Measurements from ENCODE around the gene OSBPL10.
"Not testable (repeated sequence)": the region's sequence is repeated elsewhere in the genome, so short reads cannot be mapped to it uniquely, and the experiment has no call there.

The OSBPL10 gene

GRCh38 chr3:31882431-31882830, 98.6 kb downstream of the OSBPL10 start:
- Histone ChIP-seq H3K4me3 (ENCODE audit: low read length in 2 of 2) (no peak overlapping the region), H3K36me3 (ENCODE audit: control insufficient read depth in 2 of 2, insufficient read depth in 2 of 2, low read length in 2 of 2) (no peaks in the 10 kb centered on the region), H3K4me1 (ENCODE audit: control insufficient read depth in 2 of 2, insufficient read depth in 2 of 2, low read length in 2 of 2) (no peaks in the 10 kb centered on the region), H3K9ac (ENCODE audit: low read depth in 1 of 2, low read length in 2 of 2) (no peak overlapping the region), H3K27me3 (ENCODE audit: control insufficient read depth in 2 of 2, insufficient read depth in 2 of 2, low read length in 2 of 2) (no peaks in the 10 kb centered on the region), H3K9me3 (ENCODE audit: control insufficient read depth in 2 of 2, low read length in 2 of 2) (no peaks in the 10 kb centered on the region), H3K27ac (ENCODE audit: low read depth in 2 of 2, low read length in 2 of 2) (no peak overlapping the region)

DNA sequence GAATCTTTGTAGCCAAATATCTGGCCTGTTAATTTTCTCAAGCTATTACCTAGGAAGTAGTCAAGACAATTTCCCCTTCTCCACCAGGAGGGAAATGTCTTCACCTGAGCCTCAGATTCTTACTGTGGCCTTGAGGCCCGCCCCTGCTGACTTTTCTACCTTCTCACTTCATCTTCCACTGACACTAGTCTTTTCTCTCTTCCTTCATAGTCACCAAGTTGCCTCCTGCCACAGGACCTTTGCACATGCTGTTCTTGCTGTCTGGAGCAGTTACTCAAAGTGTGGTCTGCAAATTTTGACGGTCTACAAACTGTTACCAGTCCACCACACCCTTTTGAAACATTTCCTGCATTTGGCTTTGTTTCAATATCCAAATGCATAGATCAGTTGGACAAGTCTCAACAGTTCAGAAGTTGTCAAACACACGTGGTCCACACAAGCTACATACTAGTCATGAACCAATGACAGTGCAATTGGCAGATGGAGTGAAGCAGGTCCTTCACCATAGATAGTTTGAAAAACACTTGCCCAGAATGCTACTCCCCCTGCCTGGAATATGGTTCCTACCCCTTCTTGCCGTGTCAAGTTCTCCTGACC, 100.5 kb downstream of the OSBPL10 start:
- H3K4me1 ChIP-seq (ENCODE audit: control insufficient read depth in 2 of 2, insufficient read depth in 2 of 2, low read length in 2 of 2) = no peaks in the 10 kb centered on the region
- H3K9me3 ChIP-seq (ENCODE audit: control insufficient read depth in 2 of 2, low read length in 2 of 2) = no peaks in the 10 kb centered on the region
- H3K27me3 ChIP-seq (ENCODE audit: control insufficient read depth in 2 of 2, insufficient read depth in 2 of 2, low read length in 2 of 2) = no peaks in the 10 kb centered on the region
- no peaks in the 10 kb centered on the region for H3K36me3 ChIP-seq (ENCODE audit: control insufficient read depth in 2 of 2, insufficient read depth in 2 of 2, low read length in 2 of 2)
- no peak overlapping the region for H3K27ac ChIP-seq (ENCODE audit: low read depth in 2 of 2, low read length in 2 of 2)
- H3K9ac ChIP-seq (ENCODE audit: low read depth in 1 of 2, low read length in 2 of 2) = no peak overlapping the region
- H3K4me3 ChIP-seq (ENCODE audit: low read length in 2 of 2) = no peak overlapping the region

DNA sequence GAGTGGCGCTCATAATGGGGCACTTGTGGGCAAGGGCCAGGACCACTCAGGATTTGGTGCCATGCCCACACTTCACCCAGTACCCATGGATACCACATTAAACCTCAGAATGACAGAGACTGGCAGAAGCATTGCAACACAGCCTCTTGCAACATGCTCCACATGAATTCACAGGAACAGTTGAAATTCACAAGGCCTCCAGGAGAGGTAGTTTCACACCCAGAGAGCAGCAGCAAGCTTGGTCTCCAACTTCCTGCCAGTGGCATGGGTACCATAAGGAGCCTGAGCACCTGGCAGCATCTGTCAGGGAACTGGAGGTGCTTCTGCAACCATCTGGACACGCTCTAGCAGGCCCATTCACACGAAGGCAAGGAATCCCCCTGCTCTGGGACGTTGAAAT, 101.0 kb downstream of the OSBPL10 start:
- H3K4me1 ChIP-seq (ENCODE audit: control insufficient read depth in 2 of 2, insufficient read depth in 2 of 2, low read length in 2 of 2) = no peaks in the 10 kb centered on the region

DNA sequence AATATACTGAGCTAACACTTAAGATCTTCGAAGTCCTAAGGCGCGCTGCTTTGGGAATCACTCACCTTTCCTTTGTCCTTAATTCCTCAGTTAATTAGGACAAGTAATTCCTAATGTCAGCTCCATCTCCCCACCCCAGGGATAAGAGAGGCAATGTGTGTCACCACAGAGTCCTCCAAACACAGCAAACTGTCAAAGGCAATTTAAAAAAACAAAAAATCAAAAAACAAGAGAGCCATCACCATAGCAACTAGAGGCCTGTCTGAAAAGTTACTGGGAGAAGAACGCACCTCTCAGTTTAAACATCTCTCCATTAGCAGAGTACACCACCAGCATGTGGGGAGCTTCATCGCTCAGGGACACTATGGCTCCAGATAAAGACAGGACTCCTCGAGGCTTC, 101.7 kb downstream of the OSBPL10 start:
- Histone ChIP-seq H3K27me3 (ENCODE audit: control insufficient read depth in 2 of 2, insufficient read depth in 2 of 2, low read length in 2 of 2) (no peaks in the 10 kb centered on the region), H3K9me3 (ENCODE audit: control insufficient read depth in 2 of 2, low read length in 2 of 2) (no peaks in the 10 kb centered on the region), H3K9ac (ENCODE audit: low read depth in 1 of 2, low read length in 2 of 2) (no peak overlapping the region), H3K27ac (ENCODE audit: low read depth in 2 of 2, low read length in 2 of 2) (no peak overlapping the region), H3K4me3 (ENCODE audit: low read length in 2 of 2) (no peak overlapping the region), H3K4me1 (ENCODE audit: control insufficient read depth in 2 of 2, insufficient read depth in 2 of 2, low read length in 2 of 2) (no peaks in the 10 kb centered on the region), H3K36me3 (ENCODE audit: control insufficient read depth in 2 of 2, insufficient read depth in 2 of 2, low read length in 2 of 2) (no peaks in the 10 kb centered on the region)

More for the DNA sequence above, 101.0 kb downstream of the OSBPL10 start:
- no peaks in the 10 kb centered on the region for H3K36me3 ChIP-seq (ENCODE audit: control insufficient read depth in 2 of 2, insufficient read depth in 2 of 2, low read length in 2 of 2)
- H3K9ac ChIP-seq (ENCODE audit: low read depth in 1 of 2, low read length in 2 of 2) = no peak overlapping the region
- H3K9me3 ChIP-seq (ENCODE audit: control insufficient read depth in 2 of 2, low read length in 2 of 2) = no peaks in the 10 kb centered on the region
- no peak overlapping the region for H3K27ac ChIP-seq (ENCODE audit: low read depth in 2 of 2, low read length in 2 of 2)
- H3K4me3 ChIP-seq (ENCODE audit: low read length in 2 of 2) = no peak overlapping the region
- H3K27me3 ChIP-seq (ENCODE audit: control insufficient read depth in 2 of 2, insufficient read depth in 2 of 2, low read length in 2 of 2) = no peaks in the 10 kb centered on the region

DNA sequence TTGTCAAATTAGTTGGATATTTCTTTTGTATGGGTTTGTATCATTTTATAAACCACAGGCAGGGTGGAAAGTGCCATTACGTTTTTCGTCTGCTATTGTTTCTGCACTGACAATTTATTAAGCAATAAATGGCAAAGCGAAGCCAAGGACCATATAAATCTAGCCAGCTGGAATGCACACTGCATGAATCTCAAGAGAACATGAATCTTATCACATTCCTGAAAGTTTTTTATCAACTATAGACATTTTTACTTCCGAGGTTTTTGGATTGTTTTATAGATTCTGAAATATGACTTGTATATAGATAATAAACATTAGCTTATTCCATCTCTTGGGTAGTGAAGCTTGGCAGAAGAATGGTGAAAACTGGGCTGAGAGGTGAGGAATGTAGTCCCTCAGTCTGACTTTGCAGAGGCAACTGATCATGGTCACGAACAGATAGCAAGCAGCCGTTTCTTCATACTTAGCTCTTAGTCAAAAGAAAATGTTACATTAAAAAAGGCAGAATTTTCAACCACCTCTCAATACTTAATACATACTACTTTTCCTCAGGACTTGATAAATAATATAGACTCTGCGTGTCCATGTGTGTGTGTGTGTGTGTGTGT, 102.7 kb downstream of the OSBPL10 start:
- Histone ChIP-seq H3K27ac (ENCODE audit: low read depth in 2 of 2, low read length in 2 of 2) (no peak overlapping the region), H3K27me3 (ENCODE audit: control insufficient read depth in 2 of 2, insufficient read depth in 2 of 2, low read length in 2 of 2) (no peaks in the 10 kb centered on the region), H3K4me1 (ENCODE audit: control insufficient read depth in 2 of 2, insufficient read depth in 2 of 2, low read length in 2 of 2) (no peaks in the 10 kb centered on the region), H3K9me3 (ENCODE audit: control insufficient read depth in 2 of 2, low read length in 2 of 2) (no peaks in the 10 kb centered on the region), H3K36me3 (ENCODE audit: control insufficient read depth in 2 of 2, insufficient read depth in 2 of 2, low read length in 2 of 2) (no peaks in the 10 kb centered on the region), H3K9ac (ENCODE audit: low read depth in 1 of 2, low read length in 2 of 2) (no peak overlapping the region), H3K4me3 (ENCODE audit: low read length in 2 of 2) (no peak overlapping the region)

GRCh38 chr3:31876331-31876730, 104.7 kb downstream of the OSBPL10 start:
- no peak overlapping the region for H3K4me3 ChIP-seq (ENCODE audit: low read length in 2 of 2)
- no peaks in the 10 kb centered on the region for H3K36me3 ChIP-seq (ENCODE audit: control insufficient read depth in 2 of 2, insufficient read depth in 2 of 2, low read length in 2 of 2)
- H3K27me3 ChIP-seq (ENCODE audit: control insufficient read depth in 2 of 2, insufficient read depth in 2 of 2, low read length in 2 of 2) = no peaks in the 10 kb centered on the region
- H3K9ac ChIP-seq (ENCODE audit: low read depth in 1 of 2, low read length in 2 of 2) = no peak overlapping the region
- no peaks in the 10 kb centered on the region for H3K4me1 ChIP-seq (ENCODE audit: control insufficient read depth in 2 of 2, insufficient read depth in 2 of 2, low read length in 2 of 2)
- H3K27ac ChIP-seq (ENCODE audit: low read depth in 2 of 2, low read length in 2 of 2) = no peak overlapping the region
- no peaks in the 10 kb centered on the region for H3K9me3 ChIP-seq (ENCODE audit: control insufficient read depth in 2 of 2, low read length in 2 of 2)

- Histone ChIP-seq H3K27me3 (ENCODE audit: control insufficient read depth in 2 of 2, insufficient read depth in 2 of 2, low read length in 2 of 2) (no peaks in the 10 kb centered on the region), H3K9ac (ENCODE audit: low read depth in 1 of 2, low read length in 2 of 2) (no peak overlapping the region), H3K4me1 (ENCODE audit: control insufficient read depth in 2 of 2, insufficient read depth in 2 of 2, low read length in 2 of 2) (no peaks in the 10 kb centered on the region), H3K9me3 (ENCODE audit: control insufficient read depth in 2 of 2, low read length in 2 of 2) (no peaks in the 10 kb centered on the region), H3K36me3 (ENCODE audit: control insufficient read depth in 2 of 2, insufficient read depth in 2 of 2, low read length in 2 of 2) (no peaks in the 10 kb centered on the region), H3K27ac (ENCODE audit: low read depth in 2 of 2, low read length in 2 of 2) (no peak overlapping the region), H3K4me3 (ENCODE audit: low read length in 2 of 2) (no peak overlapping the region)
Observed at GRCh38 chr3:31875437-31875836, 105.6 kb downstream of the OSBPL10 start.

DNA sequence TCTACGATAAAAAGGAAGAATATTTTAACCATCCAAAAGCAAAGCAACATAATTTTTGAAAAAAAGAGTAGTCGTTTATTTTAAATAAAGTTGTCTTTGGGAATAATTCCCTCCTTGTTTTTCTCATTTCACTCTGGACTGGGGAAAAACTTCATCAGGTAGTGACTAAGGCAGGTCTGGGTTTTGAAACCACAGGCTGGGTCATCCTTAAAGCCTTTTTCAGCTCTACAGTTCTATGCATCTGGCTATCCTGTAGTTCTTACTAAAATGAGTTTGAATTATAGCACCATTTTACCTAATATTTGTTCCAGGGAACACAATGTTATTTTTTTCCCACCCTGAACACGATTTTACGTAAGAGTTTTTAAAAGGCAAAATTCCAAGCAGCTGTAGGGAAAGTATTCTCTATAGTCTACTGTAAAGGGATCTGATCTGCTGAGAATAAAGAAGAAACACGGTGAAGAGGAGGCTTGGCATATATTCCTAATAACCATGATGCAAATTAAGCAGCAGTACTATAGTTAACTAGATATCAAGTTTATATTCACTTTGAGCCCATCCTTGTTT, 107.7 kb downstream of the OSBPL10 start:
- Histone ChIP-seq H3K27me3 (ENCODE audit: control insufficient read depth in 2 of 2, insufficient read depth in 2 of 2, low read length in 2 of 2) (no peaks in the 10 kb centered on the region), H3K9me3 (ENCODE audit: control insufficient read depth in 2 of 2, low read length in 2 of 2) (no peaks in the 10 kb centered on the region), H3K27ac (ENCODE audit: low read depth in 2 of 2, low read length in 2 of 2) (no peak overlapping the region), H3K4me1 (ENCODE audit: control insufficient read depth in 2 of 2, insufficient read depth in 2 of 2, low read length in 2 of 2) (no peaks in the 10 kb centered on the region), H3K9ac (ENCODE audit: low read depth in 1 of 2, low read length in 2 of 2) (no peak overlapping the region), H3K4me3 (ENCODE audit: low read length in 2 of 2) (no peak overlapping the region), H3K36me3 (ENCODE audit: control insufficient read depth in 2 of 2, insufficient read depth in 2 of 2, low read length in 2 of 2) (no peaks in the 10 kb centered on the region)

DNA sequence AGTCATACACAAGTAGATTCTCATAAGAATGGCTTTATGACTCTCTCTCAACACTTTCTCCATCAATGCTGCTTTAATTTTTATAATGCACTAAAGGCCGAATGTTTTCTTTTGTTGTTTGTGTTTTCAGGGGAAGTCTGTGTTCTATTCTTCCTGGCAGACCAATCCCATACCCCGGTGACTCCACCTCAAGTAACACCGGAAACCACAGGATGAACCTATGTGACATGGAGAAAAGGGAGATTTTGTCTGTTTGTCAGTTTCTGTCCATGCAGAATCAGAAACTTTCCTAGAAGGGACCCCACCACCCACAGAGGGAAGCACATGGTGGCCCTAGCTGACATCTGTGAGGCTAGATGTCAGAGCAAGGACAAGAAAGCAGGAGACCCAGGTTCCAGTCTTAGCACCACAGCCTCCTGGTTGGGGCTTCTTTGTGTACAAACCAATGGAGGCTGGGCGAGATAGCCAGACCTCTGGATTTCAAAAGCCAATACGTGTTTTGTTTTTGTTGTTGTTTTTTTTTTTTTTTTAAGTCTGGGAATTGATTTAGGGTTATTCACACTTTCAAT, 109.0 kb downstream of the OSBPL10 start:
- Histone ChIP-seq H3K4me3 (ENCODE audit: low read length in 2 of 2) (no peak overlapping the region), H3K9ac (ENCODE audit: low read depth in 1 of 2, low read length in 2 of 2) (no peak overlapping the region), H3K4me1 (ENCODE audit: control insufficient read depth in 2 of 2, insufficient read depth in 2 of 2, low read length in 2 of 2) (no peaks in the 10 kb centered on the region), H3K36me3 (ENCODE audit: control insufficient read depth in 2 of 2, insufficient read depth in 2 of 2, low read length in 2 of 2) (no peaks in the 10 kb centered on the region), H3K27ac (ENCODE audit: low read depth in 2 of 2, low read length in 2 of 2) (no peak overlapping the region), H3K27me3 (ENCODE audit: control insufficient read depth in 2 of 2, insufficient read depth in 2 of 2, low read length in 2 of 2) (no peaks in the 10 kb centered on the region), H3K9me3 (ENCODE audit: control insufficient read depth in 2 of 2, low read length in 2 of 2) (no peaks in the 10 kb centered on the region)

DNA sequence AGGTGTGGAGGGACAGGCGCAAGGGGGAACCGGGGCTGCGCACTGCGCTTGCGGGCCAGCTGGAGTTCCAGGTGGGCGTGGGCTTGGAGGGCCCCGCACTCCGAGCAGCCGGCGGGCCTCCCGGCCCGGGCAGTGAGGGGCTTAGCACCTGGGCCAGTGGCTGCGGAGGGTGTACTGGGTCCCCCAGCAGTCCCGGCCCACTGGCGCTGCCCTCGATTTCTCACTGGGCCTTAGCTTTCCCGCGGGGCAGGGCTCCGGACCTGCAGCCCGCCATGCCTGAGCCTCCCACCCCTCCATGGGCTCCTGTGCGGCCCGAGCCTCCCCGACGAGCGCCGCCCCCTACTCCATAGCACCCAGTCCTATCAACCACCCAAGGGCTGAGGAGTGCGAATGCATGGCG, 111.0 kb downstream of the OSBPL10 start:
- H3K36me3 ChIP-seq (ENCODE audit: control insufficient read depth in 2 of 2, insufficient read depth in 2 of 2, low read length in 2 of 2); H3K9me3 ChIP-seq (ENCODE audit: control insufficient read depth in 2 of 2, low read length in 2 of 2); H3K9ac ChIP-seq (ENCODE audit: low read depth in 1 of 2, low read length in 2 of 2); H3K27ac ChIP-seq (ENCODE audit: low read depth in 2 of 2, low read length in 2 of 2); H3K27me3 ChIP-seq (ENCODE audit: control insufficient read depth in 2 of 2, insufficient read depth in 2 of 2, low read length in 2 of 2); H3K4me1 ChIP-seq (ENCODE audit: control insufficient read depth in 2 of 2, insufficient read depth in 2 of 2, low read length in 2 of 2); H3K4me3 ChIP-seq (ENCODE audit: low read length in 2 of 2): not testable (repeated sequence)

All from mucosa of rectum (tissue), 2 donors.